Measurements from ENCODE around the gene HTD2.
"Not testable (repeated sequence)": the region's sequence is repeated elsewhere in the genome, so short reads cannot be mapped to it uniquely, and the experiment has no call there.

The HTD2 gene

GRCh38 chr3:58305882-58306711, at the start of gene HTD2, which contains the start of gene RPP14:
Gene HTD2, plus strand, starts transcription at chr3:58306520. Its CDS starts 11,094 bp downstream, at chr3:58317614.
Gene RPP14, plus strand, starts transcription at chr3:58306245. Its CDS starts 4,085 bp downstream, at chr3:58310330.
- peak; percentile 98 for FAIRE-seq
- peak; percentile 87 for DNase-seq (ENCODE audit: insufficient read length, low spot score)

DNA sequence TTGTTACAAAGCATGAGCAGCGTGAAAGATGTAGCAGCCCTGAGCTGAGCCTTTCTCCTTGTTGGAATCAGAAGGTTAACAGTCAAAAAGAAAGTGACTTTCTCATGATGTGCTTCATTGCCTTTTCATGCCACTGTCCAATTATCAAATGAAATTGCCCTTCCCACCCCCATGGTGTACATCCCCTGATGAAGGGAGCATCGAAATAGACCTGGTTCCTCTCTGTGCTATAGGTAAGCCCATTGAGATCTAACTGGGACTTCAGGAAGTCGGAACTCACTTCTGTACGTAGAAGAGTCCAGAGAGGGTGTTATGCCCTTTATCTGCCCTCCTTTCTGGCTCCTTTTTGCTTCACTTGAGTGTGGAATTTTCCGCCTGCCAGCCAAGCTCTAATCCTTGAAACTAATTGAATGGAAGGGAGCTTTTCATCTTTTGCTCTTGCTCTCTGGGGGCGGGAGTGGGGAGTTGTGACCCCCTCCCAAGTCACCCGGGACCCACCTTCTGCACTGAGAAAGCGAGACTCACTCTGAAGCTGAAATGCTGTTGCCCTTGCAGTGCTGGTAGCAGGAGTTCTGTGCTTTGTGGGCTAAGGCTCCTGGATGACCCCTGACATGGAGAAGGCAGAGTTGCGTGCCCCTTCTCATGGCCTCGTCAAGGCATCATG, 47.8 kb upstream of the HTD2 start:
- DNase-seq (ENCODE audit: insufficient read length, low spot score) = no peak
- FAIRE-seq = no peak

DNA sequence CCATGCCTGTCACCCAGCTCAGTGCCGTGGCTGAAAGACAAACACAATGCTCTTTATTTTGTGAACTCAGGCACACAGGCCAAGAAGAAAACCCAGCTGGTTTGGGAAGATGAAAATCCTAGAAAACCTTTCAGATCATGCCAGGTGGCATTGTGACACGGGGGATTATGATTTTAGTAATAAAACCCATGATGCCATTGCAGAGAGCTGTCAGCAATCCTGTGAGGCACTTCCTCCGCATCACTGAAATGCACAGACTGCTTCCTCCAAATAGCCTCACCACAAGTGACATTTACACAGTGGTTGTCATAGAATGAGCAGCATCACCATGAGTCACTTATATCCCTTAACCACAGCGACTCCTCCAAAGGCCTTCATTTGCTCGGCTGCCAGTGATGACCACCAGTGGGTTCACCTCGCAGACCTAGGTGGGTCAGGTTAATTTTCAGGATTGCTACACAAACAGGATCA, 46.0 kb upstream of the HTD2 start:
- DNase-seq (ENCODE audit: insufficient read length, low spot score) (no peak), FAIRE-seq (no peak)

- no peak for DNase-seq (ENCODE audit: insufficient read length, low spot score)
Measured at GRCh38 chr3:58260733-58261132, 45.6 kb upstream of the HTD2 start.

GRCh38 chr3:58261954-58262666, 44.2 kb upstream of the HTD2 start:
- peak; percentile 70 for FAIRE-seq

More at GRCh38 chr3:58260733-58261132, 45.6 kb upstream of the HTD2 start:
- no peak for FAIRE-seq

GRCh38 chr3:58266577-58266976, 39.7 kb upstream of the HTD2 start:
- no peak for DNase-seq (ENCODE audit: insufficient read length, low spot score)
- no peak for FAIRE-seq

More at GRCh38 chr3:58261954-58262666, 44.2 kb upstream of the HTD2 start:
- no peak for DNase-seq (ENCODE audit: insufficient read length, low spot score)

DNA sequence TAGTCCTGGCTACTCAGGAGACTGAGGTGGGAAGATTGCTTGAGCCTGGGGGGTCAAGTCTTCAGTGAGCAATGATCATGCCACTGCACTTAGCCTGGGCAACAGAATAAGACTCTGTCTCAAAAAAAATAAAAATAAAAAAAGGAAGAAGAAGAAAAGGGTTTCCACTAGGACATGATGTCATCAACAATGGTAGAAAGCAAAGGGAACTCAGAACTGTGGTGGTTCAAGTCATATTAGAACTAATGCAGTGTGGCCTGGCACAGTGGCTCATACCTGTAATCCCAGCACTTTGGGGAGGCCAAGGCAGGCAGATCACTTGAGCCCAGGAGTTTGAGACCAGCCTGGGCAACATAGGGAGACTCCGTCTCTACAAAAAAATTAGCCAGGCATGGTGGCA, 38.8 kb upstream of the HTD2 start:
- DNase-seq (ENCODE audit: insufficient read length, low spot score); FAIRE-seq: not testable (repeated sequence)

DNA sequence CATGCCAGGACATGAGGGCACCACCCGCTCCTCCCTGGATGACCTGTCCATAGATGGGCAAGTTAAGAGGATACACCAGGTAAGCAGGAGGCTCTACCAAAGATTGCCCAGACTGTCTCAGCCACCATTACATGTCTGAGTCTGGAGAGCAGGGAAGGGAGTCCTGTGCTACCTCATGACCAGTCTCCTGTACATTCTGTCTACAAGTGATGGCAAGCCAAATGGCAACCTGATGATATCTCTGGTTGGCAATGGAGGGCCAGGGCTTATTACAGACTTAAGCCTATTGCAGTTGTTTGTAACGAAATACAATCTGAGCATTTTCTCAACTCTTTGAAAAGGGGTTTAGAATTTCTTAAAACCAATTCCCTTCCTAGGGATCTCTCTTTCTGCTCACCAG, 37.0 kb upstream of the HTD2 start:
- FAIRE-seq (no peak), DNase-seq (ENCODE audit: insufficient read length, low spot score) (no peak)

- no peak for DNase-seq (ENCODE audit: insufficient read length, low spot score)
- no peak for FAIRE-seq
Measured at GRCh38 chr3:58270485-58270884, 35.8 kb upstream of the HTD2 start.

GRCh38 chr3:58271901-58272501, 34.3 kb upstream of the HTD2 start:
- FAIRE-seq (no peak), DNase-seq (ENCODE audit: insufficient read length, low spot score) (no peak)

DNA sequence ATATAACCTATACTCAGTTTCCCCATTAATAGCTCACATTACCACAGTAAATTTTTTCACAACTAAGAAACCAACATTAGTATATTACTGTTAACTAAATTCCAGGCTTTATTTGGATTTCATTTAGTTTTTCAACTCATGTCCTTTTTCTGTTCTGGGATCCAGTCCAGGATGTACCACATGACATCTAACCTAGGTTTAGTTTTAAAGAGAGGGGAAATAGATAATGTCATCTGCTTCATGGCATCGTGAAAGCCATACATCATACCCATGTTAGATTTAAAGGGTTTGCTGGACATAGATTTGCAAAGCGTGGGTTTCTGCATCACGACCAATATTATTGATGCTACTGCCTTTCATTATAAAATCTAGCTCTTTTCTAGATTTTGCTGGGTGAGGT, 33.4 kb upstream of the HTD2 start:
- FAIRE-seq (no peak), DNase-seq (ENCODE audit: insufficient read length, low spot score) (no peak)

GRCh38 chr3:58273362-58273761, 33.0 kb upstream of the HTD2 start:
- not testable (repeated sequence) for DNase-seq (ENCODE audit: insufficient read length, low spot score); FAIRE-seq

DNA sequence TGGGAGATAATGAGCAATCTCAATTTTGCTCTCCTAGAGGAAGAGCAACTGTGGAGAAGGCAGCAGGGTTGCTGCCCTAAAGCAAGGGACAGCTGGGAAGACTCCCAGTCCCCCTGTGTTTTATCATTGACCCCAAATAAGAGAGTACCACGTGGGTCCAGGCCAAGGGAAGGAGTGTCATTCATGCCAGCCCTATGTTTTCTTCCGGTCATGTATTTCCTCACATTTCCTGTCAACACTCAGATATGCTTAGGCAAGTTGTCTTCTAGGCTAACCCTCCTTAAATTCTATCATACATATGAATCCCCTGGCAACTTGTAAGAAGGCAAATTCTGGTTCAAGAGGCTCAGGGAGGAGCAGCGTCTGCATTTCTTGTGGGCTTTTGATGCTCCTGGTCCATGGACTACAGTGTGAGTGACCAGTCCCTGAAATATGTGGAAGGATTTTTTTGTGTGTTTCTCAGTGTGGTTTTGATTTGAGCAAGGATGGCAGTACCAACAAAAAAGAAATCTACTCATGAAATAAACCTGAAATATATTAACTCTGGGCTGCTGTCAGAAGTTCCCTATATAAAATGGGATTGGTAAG, 32.2 kb upstream of the HTD2 start:
- no peak for DNase-seq (ENCODE audit: insufficient read length, low spot score)
- FAIRE-seq = no peak

- FAIRE-seq = no peak
- DNase-seq (ENCODE audit: insufficient read length, low spot score) = no peak
Measured at GRCh38 chr3:58281069-58281468, 25.3 kb upstream of the HTD2 start.

DNA sequence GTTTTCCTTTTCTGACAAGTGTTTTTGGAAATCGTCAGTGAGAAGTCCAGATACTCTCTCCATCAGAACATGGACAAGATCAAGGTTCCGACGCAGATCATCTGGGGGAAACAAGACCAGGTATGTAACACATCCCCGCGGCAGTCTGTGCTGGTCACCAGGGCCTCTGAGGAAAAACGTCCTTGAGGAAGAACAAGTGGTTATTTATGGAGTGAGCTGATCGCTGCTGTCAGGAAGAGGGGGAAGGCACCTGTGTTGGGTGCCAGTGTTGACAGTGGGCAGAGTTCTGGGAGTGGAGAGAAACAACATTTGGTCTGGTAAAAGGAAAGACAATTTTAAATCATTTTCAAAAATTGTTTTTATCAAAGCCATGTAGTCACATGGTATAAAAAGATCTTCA, 21.0 kb upstream of the HTD2 start:
- DNase-seq (ENCODE audit: insufficient read length, low spot score) (no peak), FAIRE-seq (no peak)

GRCh38 chr3:58287354-58287753, 19.0 kb upstream of the HTD2 start:
- FAIRE-seq (no peak), DNase-seq (ENCODE audit: insufficient read length, low spot score) (no peak)

DNA sequence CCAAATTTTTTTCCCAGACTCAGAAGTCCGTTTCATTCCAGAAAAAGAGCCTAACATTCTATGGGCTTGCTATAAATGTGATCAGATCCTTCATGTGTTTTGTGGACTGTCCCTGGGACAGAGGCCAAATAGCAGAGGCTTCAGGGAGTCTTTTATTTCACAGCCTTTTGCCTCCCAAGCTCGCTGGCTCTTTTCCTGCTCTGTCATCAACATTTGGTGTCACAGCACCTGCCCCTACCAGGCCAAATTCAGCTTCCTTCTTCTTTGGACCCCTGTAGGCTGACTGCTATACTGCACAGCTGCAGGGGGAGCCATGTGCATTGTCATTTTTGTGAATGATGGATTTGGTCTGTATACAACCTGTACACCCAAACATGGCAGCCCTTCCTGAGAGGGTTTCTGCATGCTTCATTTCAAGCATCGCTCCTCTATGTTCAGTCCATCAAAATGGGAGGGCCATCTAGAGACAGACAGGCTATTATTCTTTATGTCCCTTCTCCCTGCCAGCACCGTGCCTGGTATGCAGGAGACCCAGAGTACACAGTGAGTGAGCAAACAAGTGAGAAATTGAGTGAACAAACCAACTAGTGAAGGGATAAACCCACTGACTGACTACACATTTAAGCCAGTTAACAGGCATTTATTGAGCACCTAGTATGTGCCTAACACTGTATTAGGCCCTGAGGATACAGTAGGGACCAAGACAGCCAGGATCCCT, 18.1 kb upstream of the HTD2 start:
- no peak for DNase-seq (ENCODE audit: insufficient read length, low spot score)
- no peak for FAIRE-seq

GRCh38 chr3:58288964-58289613, 17.2 kb upstream of the HTD2 start:
- not testable (repeated sequence) for DNase-seq (ENCODE audit: insufficient read length, low spot score); FAIRE-seq

DNA sequence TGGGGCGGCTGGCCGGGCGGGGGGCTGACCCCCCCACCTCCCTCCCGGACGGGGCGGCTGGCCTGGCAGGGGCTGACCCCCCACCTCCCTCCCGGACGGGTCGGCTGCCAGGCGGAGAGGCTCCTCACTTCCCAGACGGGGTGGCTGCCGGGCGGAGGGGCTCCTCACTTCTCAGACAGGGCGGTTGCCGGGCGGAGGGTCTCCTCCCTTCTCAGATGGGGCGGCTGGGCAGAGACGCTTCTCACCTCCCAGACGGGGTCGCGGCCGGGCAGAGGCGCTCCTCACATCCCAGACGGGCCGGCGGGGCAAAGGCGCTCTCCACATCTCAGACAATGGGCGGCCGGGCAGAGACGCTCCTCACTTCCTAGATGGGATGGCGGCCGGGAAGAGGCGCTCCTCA, 15.9 kb upstream of the HTD2 start:
- not testable (repeated sequence) for FAIRE-seq; DNase-seq (ENCODE audit: insufficient read length, low spot score)

Measured in GM19239 (cell line).